HepG2 (cell line): ENCODE results near the gene NOTUM. TPM values are rescaled to one million over a fixed set of nuclear protein-coding genes. Genes with fewer than 3 reads are reported as not detected.

ENCODE experiments used
- ATF7-NPFF ChIP-seq: sonication (generic); formaldehyde crosslinking; IDR thresholded peaks from 2 replicates; pipeline ENCODE4 v1.8.1; 2023; ENCODE audit warnings: mild to moderate bottlenecking, low read depth, missing genetic modification reagents, moderate library complexity
- BCL6 ChIP-seq: IDR thresholded peaks from 2 replicates; pipeline ENCODE4 v1.6.1; 2016; ENCODE audit warnings: missing genetic modification reagents, missing compliant biosample characterization
- BHLHE40 ChIP-seq: IDR thresholded peaks from 2 replicates; pipeline ENCODE4 v1.6.1; 2011; ENCODE audit warnings: low read length, improper control_type of control experiment
- DDIT3 ChIP-seq: sonication (generic); formaldehyde crosslinking; IDR thresholded peaks from 2 replicates; pipeline ENCODE4 v1.4.0; 2020; ENCODE audit warnings: mild to moderate bottlenecking, missing genetic modification reagents
- FOXM1 ChIP-seq: sonication (generic); formaldehyde crosslinking; IDR thresholded peaks from 2 replicates; pipeline ENCODE4 v1.5.0; 2020; ENCODE audit warnings: missing genetic modification reagents
- GPBP1L1 ChIP-seq: sonication (generic); formaldehyde crosslinking; IDR thresholded peaks from 2 replicates; pipeline ENCODE4 v1.5.0; 2020; ENCODE audit warnings: mild to moderate bottlenecking, missing genetic modification reagents
- HNRNPL ChIP-seq: fragments of 200-400 bp; formaldehyde crosslinking; IDR thresholded peaks from 2 replicates; pipeline ENCODE4 v1.6.1; 2017; ENCODE audit warnings: mild to moderate bottlenecking, low read depth, low read length
- HNRNPUL1 ChIP-seq: fragments of 200-400 bp; formaldehyde crosslinking; IDR thresholded peaks from 2 replicates; pipeline ENCODE4 v1.6.1; 2017; ENCODE audit warnings: low read depth, mild to moderate bottlenecking, low read length, moderate library complexity
- KDM2A ChIP-seq: sonication (generic); formaldehyde crosslinking; IDR thresholded peaks from 2 replicates; pipeline ENCODE4 v1.4.0; 2020; ENCODE audit warnings: low read depth, missing genetic modification reagents, borderline replicate concordance
- LBX2 ChIP-seq: sonication (generic); formaldehyde crosslinking; IDR thresholded peaks from 2 replicates; pipeline ENCODE4 v1.5.0; 2020; ENCODE audit warnings: missing genetic modification reagents, mild to moderate bottlenecking, borderline replicate concordance
- MEIS2 ChIP-seq: sonication (generic); formaldehyde crosslinking; IDR thresholded peaks from 2 replicates; pipeline ENCODE4 v1.9.0; 2021; ENCODE audit warnings: mild to moderate bottlenecking, missing genetic modification reagents
- NCOR1 ChIP-seq: fragments of 200-600 bp; sonication (generic); IDR thresholded peaks from 2 replicates; pipeline ENCODE4 v1.7.0; 2017; ENCODE audit warnings: antibody characterized with exemption, low read length, borderline replicate concordance
- PAWR ChIP-seq: sonication (generic); formaldehyde crosslinking; IDR thresholded peaks from 2 replicates; pipeline ENCODE4 v1.4.0; 2020; ENCODE audit warnings: missing genetic modification reagents, mild to moderate bottlenecking, borderline replicate concordance
- POLR2G ChIP-seq: fragments of 200-400 bp; formaldehyde crosslinking; IDR thresholded peaks from 2 replicates; pipeline ENCODE4 v1.6.1; 2018; ENCODE audit warnings: mild to moderate bottlenecking, low read depth, low read length, moderate library complexity
- RXRB ChIP-seq: IDR thresholded peaks from 2 replicates; pipeline ENCODE4 v1.6.1; 2016; ENCODE audit warnings: borderline replicate concordance, missing genetic modification reagents, missing compliant biosample characterization
- SP140L ChIP-seq: sonication (generic); formaldehyde crosslinking; IDR thresholded peaks from 2 replicates; pipeline ENCODE4 v1.4.0; 2020; ENCODE audit warnings: missing genetic modification reagents, borderline replicate concordance
- TCF12 ChIP-seq, 2 experiments: fragments of 450-650 bp in 1 of 2; sonication (generic) in 1 of 2; formaldehyde crosslinking in 1 of 2; IDR thresholded peaks; 2 replicates each; pipeline versions ENCODE4 v1.6.1 to v1.8.0; 2017 to 2022; ENCODE audit warnings: antibody characterized with exemption in 1 of 2, mild to moderate bottlenecking in 1 of 2, missing genetic modification reagents in 1 of 2, moderate library complexity in 1 of 2
- ZMYM3 ChIP-seq: sonication (generic); formaldehyde crosslinking; IDR thresholded peaks from 2 replicates; pipeline ENCODE4 v1.5.1; 2020; ENCODE audit warnings: mild to moderate bottlenecking, missing genetic modification reagents
- ZNF296 ChIP-seq: sonication (generic); formaldehyde crosslinking; conservative IDR thresholded peaks from 2 replicates; pipeline ENCODE4 v1.5.0; 2020; ENCODE audit warnings: mild to moderate bottlenecking, missing genetic modification reagents
- ZNF333 ChIP-seq: sonication (generic); formaldehyde crosslinking; IDR thresholded peaks from 2 replicates; pipeline ENCODE4 v1.4.0; 2020; ENCODE audit warnings: mild to moderate bottlenecking, missing genetic modification reagents, borderline replicate concordance
- ZNF605 ChIP-seq: sonication (generic); formaldehyde crosslinking; IDR thresholded peaks from 2 replicates; pipeline ENCODE4 v1.8.0; 2022; ENCODE audit warnings: mild to moderate bottlenecking, missing genetic modification reagents
- ZNF609 ChIP-seq: sonication (generic); formaldehyde crosslinking; IDR thresholded peaks from 2 replicates; pipeline ENCODE4 v1.4.0; 2020; ENCODE audit warnings: mild to moderate bottlenecking, missing genetic modification reagents, borderline replicate concordance
- ZNF839 ChIP-seq: sonication (generic); formaldehyde crosslinking; IDR thresholded peaks from 2 replicates; pipeline ENCODE4 v1.4.0; 2020; ENCODE audit warnings: missing genetic modification reagents, mild to moderate bottlenecking, borderline replicate concordance
- polyA plus RNA-seq, 8 experiments: library from polyadenylated mRNA; depleted of rRNA in 3 of 8; stranded (reverse) in 7 of 8; unstranded in 1 of 8; fragments of >200 nt; fragmentation: Illumina TruSeq in 4 of 8; extraction: Trizol in 4 of 8; gene quantifications; 2 replicates each; pipeline versions ENCODE4 v1.2.1 to v1.2.3, GENCODE V29; 2011 to 2016; ENCODE audit warnings: low read depth in 4 of 8, missing spikeins in 1 of 8, mixed read lengths in 1 of 8; ENCODE audit not compliant: insufficient read depth in 1 of 8
- total RNA-seq, 5 experiments: library from RNA; depleted of rRNA; stranded (reverse); fragments of >200 nt; fragmentation: Illumina TruSeq; extraction: Trizol; gene quantifications; 2 replicates each; pipeline ENCODE4 v1.2.3, GENCODE V29; 2016; ENCODE audit warnings: low read depth in 1 of 5

Gene NOTUM
- total and polyA plus RNA-seq, 2 of the 13 experiments (the other 11 are each of a cell fraction or from before 2014, with no cell fraction given), result 150 to 160 TPM

GRCh38 chr17:81911277-81911961 lies 49.6 kb downstream of the NOTUM start, which contains the start of gene PCYT2 (continued):
- 0 out of 2 replicates have a peak, but pooled peaks have one; percentile 27 for TF ChIP-seq MEIS2 (CRISPR knock-in tag)
- 0 out of 2 replicates have a peak, but pooled peaks have one; percentile 21 for TF ChIP-seq HNRNPL
- TF ChIP-seq NCOR1, result no peak
- 0 out of 2 replicates have a peak, but pooled peaks have one; percentile 43 for TF ChIP-seq BHLHE40
- no peak for TF ChIP-seq DDIT3 (CRISPR knock-in tag)
- no peak for TF ChIP-seq ZNF296
- 0 out of 2 replicates have a peak, but pooled peaks have one; percentile 40 for TF ChIP-seq POLR2G
- TF ChIP-seq ZNF333 (CRISPR knock-in tag), result no peak
- TF ChIP-seq ZMYM3 (CRISPR knock-in tag), result no peak
- no peak for TF ChIP-seq FOXM1 (CRISPR knock-in tag)
- TF ChIP-seq PAWR, result no peak
- no peak for TF ChIP-seq ZNF605 (CRISPR knock-in tag)
- TF ChIP-seq KDM2A (CRISPR knock-in tag), result peak; percentile 87
- no peak for TF ChIP-seq BCL6 (CRISPR knock-in tag)
- TF ChIP-seq RXRB (CRISPR knock-in tag), result no peak
- TF ChIP-seq HNRNPUL1, result no peak
- no peak for TF ChIP-seq ZNF609 (CRISPR knock-in tag)
- no peak for TF ChIP-seq ZNF839 (CRISPR knock-in tag)
- 0 out of 2 replicates have a peak, but pooled peaks have one; percentile 49 for TF ChIP-seq ATF7-NPFF (CRISPR knock-in tag)
- TF ChIP-seq TCF12 (IDR thresholded peaks at IDR 0.05), result no peak
- TF ChIP-seq TCF12 (CRISPR knock-in tag; IDR thresholded peaks at IDR 0.05), result no peak
- no peak for TF ChIP-seq LBX2
- no peak for TF ChIP-seq GPBP1L1 (CRISPR knock-in tag)
- no peak for TF ChIP-seq SP140L (CRISPR knock-in tag)
